ENCODE measurements around the gene TBC1D3B.
A peak's percentile ranks its signal among the peaks of the same experiment; 100 is the strongest.
"Not testable (repeated sequence)": the region's sequence is repeated elsewhere in the genome, so short reads cannot be mapped to it uniquely, and the experiment has no call there.

Gene TBC1D3B

GRCh38 chr17:36127199-36127893 lies 49.1 kb downstream of the TBC1D3B start:
- DNase-seq = peak; percentile 49

DNA sequence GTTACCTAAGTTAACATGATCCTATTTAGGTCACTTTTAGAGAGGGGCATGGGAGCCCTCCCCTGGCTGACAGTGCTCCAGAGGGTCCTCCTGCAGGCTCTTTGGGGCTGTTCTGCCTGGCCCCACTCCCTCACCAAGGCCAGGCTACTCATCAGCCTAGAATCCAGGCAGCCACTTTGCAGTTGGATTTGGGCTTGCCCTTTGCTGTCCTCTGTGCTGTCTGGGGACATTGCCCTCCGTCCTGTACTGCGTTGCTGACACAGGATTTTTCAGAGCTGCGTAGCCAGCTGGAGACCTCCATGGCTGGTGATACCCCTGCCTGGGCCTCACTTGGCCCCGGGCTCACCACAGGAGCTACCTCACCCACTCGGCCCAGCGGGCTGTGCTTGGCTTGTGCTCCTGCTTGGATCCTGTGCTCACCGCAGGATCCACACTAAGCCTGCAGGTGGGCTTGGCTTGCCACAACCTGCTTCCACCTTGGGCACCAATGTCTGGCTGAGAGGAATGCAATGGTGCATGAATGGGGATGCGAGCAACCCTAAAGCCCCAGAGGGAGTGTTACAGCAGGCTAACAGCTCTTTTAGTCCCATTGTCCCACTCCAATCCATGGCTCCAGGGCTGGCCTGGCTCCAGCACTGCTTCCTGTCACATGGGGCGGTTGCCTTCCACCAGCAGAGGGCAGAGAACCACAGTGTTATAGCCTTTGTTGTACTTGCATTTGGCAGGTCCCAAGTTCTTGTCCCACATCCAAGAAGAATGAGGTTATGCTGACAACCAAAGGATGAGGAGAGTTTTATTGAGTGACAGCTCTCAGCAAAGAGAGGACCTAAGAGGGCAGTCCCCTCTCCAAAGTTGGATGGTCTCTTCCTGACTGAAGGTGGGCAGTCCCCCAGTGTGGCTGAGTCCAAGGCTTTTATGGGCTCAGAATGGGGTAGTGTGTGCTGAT lies 51.3 kb downstream of the TBC1D3B start:
- DNase-seq = no peak

GRCh38 chr17:36123431-36123830 lies 53.0 kb downstream of the TBC1D3B start:
- no peak for DNase-seq

DNA sequence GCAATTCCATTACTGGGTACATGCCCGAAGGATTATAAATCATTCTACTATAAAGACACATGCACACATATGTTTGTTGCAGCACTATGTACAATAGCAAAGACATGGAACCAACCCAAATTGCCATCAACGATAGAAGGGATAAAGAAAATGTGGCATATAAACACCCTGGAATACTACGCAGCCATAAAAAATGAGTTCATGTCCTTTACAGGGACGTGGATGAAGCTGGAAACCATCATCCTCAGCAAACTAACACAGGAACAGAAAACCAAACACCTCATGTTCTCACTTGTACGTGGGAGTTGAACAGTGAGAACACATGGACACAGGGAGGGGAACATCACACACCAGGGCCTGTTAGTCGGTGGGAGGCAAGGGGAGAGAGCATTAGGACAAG lies 55.3 kb downstream of the TBC1D3B start:
- not testable (repeated sequence) for DNase-seq

DNA sequence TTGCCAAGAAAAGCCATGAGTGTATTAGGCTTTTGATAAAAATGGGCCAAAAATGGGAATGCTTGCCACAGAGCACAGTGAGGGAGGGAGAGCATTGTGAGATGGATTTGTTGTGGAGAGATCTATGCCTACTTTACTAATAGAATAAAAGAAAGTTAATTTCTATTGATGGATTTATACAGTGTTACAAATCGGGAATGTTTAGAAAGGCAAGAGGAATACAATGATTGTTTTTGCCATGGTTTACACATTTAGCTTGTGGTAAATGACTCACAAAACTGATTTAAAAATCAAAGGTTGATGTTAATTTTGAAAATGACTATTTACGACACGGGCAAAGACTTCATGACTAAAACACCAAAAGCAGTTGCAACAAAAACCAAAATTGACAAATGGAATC lies 56.2 kb downstream of the TBC1D3B start:
- no peak for DNase-seq

DNA sequence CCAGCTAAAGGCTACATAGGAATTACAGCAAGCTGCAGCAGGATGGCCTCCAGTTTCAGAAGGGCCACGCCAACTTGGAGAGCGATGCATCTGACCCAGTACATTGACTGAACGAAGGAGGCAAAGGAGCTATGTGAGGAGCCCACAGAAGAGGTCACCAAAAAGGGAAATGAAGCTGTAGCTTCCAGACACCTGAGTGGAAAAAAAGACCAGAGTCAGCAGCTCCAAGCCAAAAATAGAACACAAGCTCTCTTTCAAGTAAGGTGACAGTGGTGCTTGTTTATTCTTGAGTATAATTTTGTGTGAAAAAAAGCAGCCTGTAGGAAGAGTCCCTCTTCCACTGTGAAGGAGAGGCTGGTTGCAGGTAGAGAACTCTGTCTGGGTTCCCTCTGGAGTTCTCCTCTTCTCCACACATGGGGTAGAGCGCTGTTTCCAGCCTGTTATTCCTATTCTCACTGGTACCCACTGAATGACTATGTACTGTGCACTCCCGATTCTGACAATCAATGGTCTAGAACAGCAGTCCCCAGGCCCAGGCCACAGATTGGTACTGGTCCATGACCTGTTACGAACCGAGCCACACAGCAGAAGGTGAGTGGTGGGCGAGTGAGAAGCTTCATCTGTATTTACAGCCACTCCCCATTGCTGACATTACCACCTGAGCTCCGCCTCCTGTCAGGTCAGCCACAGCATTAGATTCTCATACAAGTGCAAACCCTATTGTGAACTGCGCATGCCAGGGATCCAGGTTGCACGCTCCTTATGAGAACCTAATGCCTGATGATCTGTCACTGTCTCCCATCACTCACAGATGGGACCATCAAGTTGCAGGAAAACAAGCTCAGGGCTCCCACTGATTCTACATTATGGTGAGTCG lies 57.7 kb downstream of the TBC1D3B start:
- no peak for DNase-seq

- DNase-seq = no peak
Observed at GRCh38 chr17:36117505-36118382, 58.7 kb downstream of the TBC1D3B start.

All from CD4-positive, alpha-beta T cell treated with Interleukin-15 for 1 hour (primary cell).